HG03378 (cell line): ENCODE measurements around the gene GRM4.
"Not testable (repeated sequence)": the region's sequence is repeated elsewhere in the genome, so short reads cannot be mapped to it uniquely, and the experiment has no call there.

Experiments
- ATAC-seq: cut with Tn5 transposase; IDR thresholded peaks from one replicate; pipeline ENCODE4 v1.9.1; 2021; ENCODE audit warnings: mild to moderate bottlenecking, moderate library complexity; ENCODE audit not compliant: unreplicated experiment

Gene GRM4

DNA sequence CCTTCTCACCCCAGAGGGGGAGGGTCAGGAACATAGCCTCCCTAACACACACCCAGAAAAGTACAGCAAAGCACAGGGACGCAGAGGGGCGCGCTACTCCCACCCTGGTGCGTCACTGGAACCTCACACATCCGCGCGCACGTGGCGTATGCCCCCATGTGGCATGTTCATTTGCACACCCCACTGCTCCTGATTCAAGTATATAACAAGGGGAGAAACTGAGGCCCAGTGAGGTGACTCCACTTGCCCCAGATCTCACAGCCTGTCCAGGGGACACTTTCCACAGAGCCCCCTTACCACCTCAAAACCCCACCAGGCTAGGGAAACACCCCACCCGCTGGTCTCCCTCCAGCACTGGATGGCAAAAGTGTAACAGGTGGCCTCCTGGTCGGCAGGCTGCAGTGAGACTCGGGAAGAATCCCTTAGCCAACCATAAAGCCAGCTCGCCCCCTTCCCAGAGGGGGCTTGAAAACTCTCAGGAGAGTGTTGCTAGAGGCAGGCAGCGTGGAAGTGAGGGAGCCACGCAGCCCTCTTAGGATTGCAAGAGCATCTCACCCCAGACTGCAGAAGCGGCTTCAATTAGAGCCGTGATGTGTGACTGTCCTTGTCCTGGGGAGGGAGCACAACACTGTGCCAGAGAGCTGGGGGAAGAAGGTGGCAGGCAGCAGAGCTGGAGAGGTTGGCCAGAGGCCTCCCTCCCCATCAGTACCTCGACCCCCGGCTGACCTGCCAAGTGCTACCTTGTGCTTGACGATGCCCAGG, at the start of gene GRM4:
Gene GRM4 (minus strand): TSS at position 67 of the 762 bp plus-strand sequence. CDS start 12,591 bp downstream, outside the sequence.
- ATAC-seq: no peak

DNA sequence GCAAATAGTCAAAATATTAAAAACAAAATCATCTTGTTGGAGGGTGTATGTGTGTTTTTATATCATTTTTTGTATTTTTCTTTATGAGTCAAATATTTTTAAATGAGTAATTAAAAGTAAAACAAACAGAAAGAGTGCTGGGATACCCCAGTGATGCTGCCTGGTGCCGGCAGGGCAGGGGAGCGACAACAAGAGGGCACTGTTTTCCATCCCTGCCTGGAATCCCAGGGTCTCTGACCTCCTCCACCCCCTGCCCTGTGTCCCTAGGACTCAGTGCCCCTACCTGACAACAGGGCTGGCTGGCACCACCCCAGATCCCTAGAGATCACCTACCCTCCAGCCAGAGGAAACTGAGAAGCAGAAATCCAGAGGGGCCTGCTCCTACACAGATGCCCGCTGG, 48.9 kb upstream of the GRM4 start:
- ATAC-seq: no peak

DNA sequence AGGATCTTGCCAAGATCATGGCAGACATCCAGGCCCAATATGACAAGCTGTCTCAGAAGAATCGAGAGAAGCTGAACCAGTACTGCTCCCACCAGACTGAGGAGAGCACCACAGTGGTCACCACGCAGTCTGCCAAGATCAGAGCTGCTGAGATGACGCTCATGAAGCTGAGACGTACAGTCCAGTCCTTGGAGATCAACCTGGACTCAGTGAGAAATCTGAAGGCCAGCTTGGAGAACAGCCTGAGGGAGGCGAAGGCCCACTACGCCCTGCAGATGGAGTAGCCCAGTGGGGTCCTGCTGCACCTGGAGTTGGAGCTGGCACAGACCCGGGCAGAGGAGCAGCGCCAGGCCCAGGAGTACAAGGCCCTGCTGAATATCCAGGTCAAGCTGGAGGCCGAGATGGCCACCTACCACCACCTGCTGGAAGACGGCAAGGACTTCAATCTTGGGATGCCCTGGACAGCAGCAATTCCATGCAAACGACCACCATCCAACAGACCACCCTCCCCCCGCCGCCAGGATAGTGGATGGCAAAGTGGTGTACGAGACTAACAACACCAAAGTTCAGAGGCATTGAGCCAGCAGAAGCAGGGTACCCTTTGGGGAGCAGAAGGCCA, 44.7 kb upstream of the GRM4 start:
- no peak for ATAC-seq

DNA sequence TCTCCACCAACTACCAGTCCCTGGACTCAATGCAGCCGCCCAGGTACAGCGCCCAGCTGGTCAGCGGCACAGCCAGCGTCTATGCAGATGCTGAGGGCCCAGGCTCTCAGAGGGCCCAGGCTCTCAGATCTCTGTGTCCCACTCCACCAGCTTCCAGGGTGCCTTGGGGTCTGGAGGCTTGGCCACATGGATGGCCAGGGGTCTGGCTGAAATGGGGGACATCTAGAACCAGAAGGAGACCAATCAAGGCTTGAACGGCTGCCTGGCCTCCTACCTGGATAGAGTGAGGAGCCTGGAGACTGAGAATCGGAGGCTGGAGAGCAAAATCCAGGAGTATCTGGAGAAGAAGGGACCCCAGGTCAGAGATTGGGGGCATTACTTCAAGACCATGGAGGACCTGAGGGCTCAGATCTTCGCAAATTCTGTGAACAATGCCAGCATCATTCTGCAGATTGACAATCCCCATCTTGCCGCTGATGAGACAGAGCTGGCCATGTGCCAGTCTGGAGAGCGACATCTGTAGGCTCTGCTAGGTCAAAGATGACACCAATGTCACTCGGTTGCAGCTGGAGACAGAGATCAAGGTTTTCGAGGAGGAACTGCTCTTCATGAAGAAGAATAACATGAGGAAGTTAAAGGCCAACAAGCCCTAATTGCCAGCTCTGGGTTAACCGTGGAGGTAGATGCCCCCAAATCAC, 44.1 kb upstream of the GRM4 start:
- no peak for ATAC-seq

GRCh38 chr6:34184726-34185125, 38.8 kb upstream of the GRM4 start:
- not testable (repeated sequence) for ATAC-seq

DNA sequence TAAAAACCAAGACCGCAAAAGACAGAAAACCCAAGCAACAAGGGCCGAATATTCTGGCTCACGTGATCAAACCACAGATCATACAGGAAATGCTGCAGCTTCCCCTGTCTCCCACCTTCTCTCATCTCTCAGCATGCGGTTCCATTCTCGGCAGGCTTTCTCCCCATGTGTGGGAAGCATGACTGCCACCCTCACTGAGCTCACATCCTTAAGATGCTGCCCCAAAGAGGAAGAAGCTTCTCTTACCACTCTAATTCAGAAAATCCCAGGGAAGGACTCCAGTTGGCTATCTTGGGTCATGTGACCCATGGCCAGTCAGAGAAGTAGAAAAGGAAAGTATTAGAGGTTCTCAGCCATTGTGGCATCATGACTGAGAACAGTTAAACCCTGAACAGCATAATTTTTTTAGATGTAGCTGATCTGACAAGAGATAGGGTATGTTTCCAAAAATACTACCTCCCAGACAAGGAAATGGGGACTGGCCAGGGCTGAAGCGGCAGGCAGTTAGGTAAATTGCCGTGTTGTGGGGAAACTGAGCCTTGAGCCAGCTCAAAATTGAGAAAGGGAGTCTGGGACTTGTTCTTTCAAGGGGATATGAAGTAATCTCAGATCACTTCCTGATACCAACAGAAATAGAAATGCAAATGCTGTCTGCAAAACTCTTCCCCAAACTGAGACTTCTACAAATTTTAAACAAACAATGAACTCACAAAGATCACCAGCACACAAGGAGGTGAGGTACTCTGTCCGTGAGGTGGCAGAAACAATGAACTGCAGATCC, 37.1 kb upstream of the GRM4 start:
- no peak for ATAC-seq

DNA sequence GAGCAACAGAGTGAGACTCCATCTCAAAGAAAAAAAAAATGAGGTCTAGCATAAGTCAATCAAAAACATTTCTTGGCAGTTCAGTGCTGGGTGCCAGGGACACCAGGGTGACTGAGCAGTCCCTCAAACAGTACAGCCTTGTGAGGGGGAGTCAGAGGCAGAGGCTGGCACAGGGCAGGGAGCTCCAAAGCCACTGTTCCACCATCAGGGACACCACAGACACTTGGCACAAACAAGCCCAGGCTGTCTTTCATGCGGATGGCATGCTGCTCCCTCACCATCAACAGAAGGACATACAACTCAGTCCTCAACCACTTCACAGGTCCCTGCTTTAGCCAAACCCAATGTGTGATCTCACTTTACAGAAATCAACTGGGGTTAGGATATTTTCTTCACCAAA, 36.0 kb upstream of the GRM4 start:
- no peak for ATAC-seq

- no peak for ATAC-seq
Observed at GRCh38 chr6:34179106-34179720, 33.3 kb upstream of the GRM4 start.

GRCh38 chr6:34178357-34179105, 32.6 kb upstream of the GRM4 start:
- no peak for ATAC-seq

GRCh38 chr6:34177181-34177591, 31.3 kb upstream of the GRM4 start:
- no peak for ATAC-seq

DNA sequence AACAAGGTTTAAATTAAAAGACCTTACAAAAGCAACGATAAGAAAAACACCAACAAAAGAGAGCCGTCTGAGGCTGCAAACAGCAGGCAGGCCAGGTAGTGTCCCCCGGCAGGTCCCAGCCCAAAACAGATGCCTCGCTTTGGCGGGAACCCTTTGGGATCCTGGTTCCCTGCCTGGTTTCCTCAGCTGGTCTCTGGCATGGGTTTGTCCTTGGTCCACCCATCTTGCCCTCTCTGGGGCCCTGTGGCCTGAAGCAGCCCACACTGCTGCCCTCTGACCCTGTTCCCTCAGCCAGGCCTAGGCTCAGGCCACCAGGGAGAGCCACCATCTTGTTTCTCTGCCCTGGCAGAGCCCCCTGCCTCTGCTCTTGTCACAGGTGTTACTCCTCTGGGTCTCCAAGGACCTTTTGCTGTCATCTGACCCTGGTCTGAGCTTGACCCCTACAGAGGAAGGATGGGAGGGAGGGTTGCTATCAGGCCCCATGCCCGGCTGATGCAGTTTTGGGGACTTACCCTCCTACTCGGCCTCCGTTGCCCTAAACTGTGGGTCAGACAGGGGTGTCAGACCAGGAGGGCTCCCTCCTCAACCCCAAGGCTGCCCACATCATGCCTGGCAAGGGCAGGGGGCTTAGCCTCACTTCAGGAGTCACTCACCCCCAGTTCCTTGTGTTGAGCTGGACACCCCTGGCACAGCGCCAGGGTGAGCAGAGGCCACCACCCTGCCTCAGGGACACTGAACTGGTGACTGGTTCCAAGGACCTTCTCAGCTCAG, 30.6 kb upstream of the GRM4 start:
- no peak for ATAC-seq

GRCh38 chr6:34174846-34175399, 29.0 kb upstream of the GRM4 start:
- no peak for ATAC-seq

DNA sequence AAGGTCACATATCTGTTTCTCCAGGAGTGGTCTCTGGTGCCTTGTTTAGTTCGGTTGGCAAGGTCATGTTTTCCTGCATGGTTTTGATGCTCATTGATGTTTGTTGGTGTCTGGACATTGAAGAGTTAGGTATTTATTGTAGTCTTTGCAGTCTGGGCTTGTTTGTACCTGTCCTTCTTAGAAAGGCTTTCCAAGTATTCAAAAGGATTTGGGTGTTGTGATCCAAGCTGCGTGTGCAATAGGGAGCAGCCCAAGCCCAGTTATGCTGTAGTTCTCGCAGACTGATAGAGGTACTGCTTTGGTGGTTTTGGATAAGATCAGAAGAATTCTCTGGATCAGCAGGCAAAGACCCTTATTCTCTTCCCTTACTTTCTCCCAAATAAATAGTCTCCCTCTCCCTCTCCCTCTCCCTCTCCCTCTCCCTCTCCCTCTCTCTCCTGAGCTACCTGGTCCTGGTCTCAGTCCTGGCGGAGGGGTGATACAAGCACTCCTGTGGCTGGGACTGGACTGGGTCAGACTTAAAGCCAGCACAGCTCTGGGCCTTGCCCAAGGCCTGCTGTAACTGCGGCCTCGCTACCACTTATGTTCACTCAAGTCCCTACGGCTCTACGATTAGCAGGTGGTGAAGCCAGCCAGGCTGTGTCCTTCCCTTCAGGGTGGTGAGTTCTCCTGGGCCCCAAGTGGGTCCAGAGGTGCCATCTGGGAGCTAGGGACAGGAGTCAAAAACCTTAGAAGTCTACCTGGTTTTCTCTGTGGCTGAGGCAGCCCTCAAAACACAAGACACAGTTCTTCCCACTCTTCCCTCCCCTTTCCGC, 27.3 kb upstream of the GRM4 start:
- no peak for ATAC-seq

DNA sequence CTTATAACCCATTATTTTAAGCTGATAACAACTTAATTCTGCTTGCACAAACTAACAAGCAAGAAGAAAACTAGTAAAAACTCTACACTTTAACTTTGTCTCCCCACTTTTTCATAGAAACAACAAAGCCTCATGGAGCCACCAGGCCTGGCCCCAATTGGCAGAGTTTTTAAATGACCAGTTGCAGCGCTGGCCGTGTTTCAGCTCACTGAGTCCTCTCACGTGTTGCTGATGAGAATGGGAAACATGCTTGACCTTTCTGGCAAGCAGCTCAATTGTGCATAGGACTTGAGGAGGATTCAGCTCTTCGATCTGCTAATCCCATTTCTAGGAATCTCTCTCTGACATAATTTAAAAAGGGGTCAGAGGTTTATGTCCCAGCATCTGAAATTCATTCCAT, 24.5 kb upstream of the GRM4 start:
- no peak for ATAC-seq

- ATAC-seq: no peak
Observed at GRCh38 chr6:34169897-34170296, 24.0 kb upstream of the GRM4 start.

DNA sequence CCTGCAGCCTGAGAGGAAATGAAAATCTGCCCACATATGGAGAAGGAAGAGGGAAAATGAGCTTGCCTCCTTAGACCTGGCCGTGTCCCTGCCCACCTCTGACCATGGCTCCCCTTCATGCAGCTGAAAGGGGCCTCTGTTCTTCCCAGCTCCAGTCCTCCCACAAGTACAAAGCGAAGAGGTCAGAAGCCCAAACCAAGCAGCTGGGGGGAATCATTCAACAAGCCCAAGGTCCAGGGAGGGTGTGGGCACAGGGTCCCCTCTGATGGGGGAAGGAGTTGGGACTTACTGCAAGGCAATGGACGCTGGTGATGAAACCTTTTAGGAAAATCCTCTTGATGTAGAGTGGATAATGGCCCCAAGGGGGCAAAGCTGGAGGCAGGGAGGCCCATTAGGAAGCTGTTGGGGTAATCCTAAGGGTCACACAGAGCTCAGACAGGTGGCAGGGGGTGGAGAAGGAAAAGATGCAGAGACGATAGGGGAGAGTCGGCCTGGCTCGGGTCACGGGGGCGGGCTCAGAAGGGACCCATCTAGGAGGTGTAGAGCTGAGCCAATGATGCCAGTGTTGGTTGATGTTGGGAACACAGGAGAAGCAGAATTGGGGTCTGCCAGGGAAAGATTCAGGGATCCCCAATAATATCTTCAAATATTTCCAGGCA, 16.1 kb upstream of the GRM4 start:
- ATAC-seq: no peak

- no peak for ATAC-seq
Observed at GRCh38 chr6:34159844-34160243, 14.0 kb upstream of the GRM4 start.

DNA sequence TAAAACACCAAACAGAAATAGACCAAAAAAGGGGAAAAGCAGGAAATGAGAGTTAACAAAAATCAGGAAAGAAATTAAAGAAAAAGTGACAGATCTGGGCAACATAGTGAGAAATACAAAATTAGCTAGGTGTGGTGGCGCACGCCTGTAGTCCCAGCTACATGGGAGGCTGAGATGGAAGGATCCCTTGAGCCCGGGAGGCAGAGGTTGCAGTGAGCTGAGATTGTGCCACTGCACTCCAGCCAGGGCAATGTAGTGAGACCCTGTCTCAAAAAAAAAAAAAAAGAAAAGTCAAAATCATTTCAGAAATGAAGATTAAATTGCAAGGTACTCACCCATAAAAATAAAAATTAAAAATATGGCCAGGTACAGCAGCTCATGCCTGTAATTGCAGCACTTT, 13.0 kb upstream of the GRM4 start:
- ATAC-seq: no peak
